Activated CD4-positive, alpha-beta memory T cell treated with anti-CD3 and anti-CD28 coated beads for 36 hours (primary cell): ENCODE results near the gene CTIF. TPM values are rescaled to one million over a fixed set of nuclear protein-coding genes. Genes with fewer than 3 reads are reported as not detected.

ENCODE experiments used
- CTCF ChIA-PET: fragments of 350-600 bp; sonication (Branson Sonifier 250); formaldehyde crosslinking; loops from one replicate; lab custom pipeline; 2021; ENCODE audit warnings: antibody characterized with exemption, inconsistent platforms; lab: Charles Lee
- POLR2A ChIA-PET: fragments of 350-600 bp; sonication (Branson Sonifier 250); formaldehyde crosslinking; loops from one replicate; lab custom pipeline; 2021; ENCODE audit warnings: antibody characterized with exemption; lab: Charles Lee
- DNase-seq: peaks from one replicate; pipeline ENCODE4 v3.0.0-alpha.2; 2020
- H3K27ac Mint-ChIP-seq: one replicate; pipeline ENCODE4 v1.8.0; 2021; ENCODE audit warnings: mixed read lengths
- H3K27me3 Mint-ChIP-seq: one replicate; pipeline ENCODE4 v1.8.0; 2021; ENCODE audit warnings: mixed read lengths
- H3K36me3 Mint-ChIP-seq: one replicate; pipeline ENCODE4 v1.8.0; 2021; ENCODE audit warnings: mixed read lengths
- H3K4me1 Mint-ChIP-seq: one replicate; pipeline ENCODE4 v1.8.0; 2021; ENCODE audit warnings: low read depth, mixed read lengths
- H3K4me3 Mint-ChIP-seq: one replicate; pipeline ENCODE4 v1.8.0; 2021; ENCODE audit warnings: mild to moderate bottlenecking, mixed read lengths
- H3K9me3 Mint-ChIP-seq: one replicate; pipeline ENCODE4 v1.8.0; 2021; ENCODE audit warnings: mixed read lengths
- intact Hi-C: fragments of 100-400 bp; cut with micrococcal nuclease; formaldehyde crosslinking; loops from one replicate; pipeline ENCODE4 v1.15.1; 2023
- total RNA-seq, 2 experiments: library from RNA; stranded (reverse); gene quantifications; one replicate each; pipeline ENCODE4 v1.2.3, GENCODE V29; 2021

The CTIF gene
- total RNA-seq, 2 experiments from 2014 or later, result 4.6 to 5.8 TPM

- CTCF ChIA-PET, result interaction anchor here (1.0 to 1.6 kb wide), 3 partner anchors 10 to 130 kb away, joined by 3 to 5 read pairs (median 3); no protein-coding TSS in a partner anchor
- H3K36me3 Mint-ChIP-seq, result no peaks in the 10 kb centered on the region
- no peak overlapping the region for H3K27ac Mint-ChIP-seq
These were observed 66.6 kb downstream of the CTIF start for GRCh38 chr18:48605408-48605845.

DNA sequence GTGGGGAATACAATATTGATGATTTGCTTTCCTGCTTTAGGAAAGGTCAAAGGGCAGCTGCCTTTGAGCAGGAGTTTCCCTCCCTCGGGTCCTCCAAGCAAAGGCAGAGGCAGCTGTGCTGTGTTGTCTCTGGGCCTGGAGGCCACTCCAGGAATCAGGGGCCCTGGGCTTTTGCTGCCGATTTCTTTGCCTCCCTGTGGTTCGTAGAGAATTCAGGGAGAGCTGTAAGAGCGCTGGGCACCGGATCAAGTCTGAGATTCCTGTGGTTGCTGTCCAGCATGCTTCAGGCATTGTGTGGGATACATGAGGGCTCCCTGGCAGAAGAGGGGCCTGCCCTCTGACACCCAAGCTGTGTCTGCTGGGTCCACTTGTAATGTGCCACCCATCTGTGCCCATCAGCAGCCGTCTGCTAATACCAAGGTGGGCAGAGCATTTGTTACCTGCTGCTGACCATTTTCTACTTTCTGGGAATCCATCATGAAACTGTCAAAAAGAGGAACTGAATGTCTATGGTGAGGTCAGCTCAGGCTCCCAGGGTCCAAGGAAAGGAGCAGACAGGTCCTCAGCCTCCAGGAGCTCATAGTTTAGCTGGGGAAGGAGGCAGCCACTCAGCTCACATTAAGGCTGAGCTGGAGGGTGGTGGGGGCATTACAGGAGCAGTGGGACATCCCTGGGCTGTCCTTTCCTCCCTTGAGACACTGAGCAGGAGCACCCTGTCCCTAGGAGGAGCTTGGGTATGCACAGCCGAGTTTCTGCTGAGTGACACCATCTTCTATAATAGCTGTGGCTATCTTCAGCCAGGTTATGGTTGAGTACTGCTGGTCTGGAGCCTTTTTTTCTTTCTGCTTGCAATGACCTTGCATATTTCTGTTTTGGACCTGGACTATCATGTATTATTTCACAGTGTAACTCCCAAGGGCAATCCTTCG lies 68.5 kb downstream of the CTIF start:
- CTCF ChIA-PET, result interaction anchor here (1.6 kb wide), 1 partner anchor 57 kb away, joined by 3 read pairs; no protein-coding TSS in a partner anchor
- DNase-seq, result no peak

More at GRCh38 chr18:48605408-48605845, 66.6 kb downstream of the CTIF start:
- no peak for DNase-seq
- Mint-ChIP-seq H3K27me3 (no peaks in the 10 kb centered on the region), H3K4me3 (no peak overlapping the region), H3K9me3 (no peaks in the 10 kb centered on the region), H3K4me1 (no peaks in the 10 kb centered on the region)
- POLR2A ChIA-PET, result no interaction called here
- intact Hi-C loops, result no loop called here

DNA sequence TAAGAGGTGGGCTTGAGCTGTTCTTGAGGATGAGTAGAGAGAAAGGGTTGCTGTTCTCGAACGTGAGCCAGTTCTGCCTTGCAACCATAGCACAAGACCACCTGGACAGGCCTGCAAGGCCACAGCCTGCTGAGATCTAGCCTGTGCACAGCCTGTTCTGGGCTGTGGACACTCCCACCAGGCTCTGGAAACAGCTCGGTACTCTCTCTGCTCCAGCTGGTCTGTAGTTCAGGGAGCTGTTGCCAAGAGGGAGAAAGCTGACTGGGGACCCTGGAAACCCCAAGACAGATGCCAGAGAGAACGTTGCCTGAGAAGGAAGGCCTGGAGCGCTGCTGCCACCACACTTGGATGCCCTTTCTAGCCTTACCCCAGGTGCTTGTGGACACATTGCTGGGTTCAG lies 69.8 kb downstream of the CTIF start:
- no peak for DNase-seq
- Mint-ChIP-seq H3K9me3 (no peaks in the 10 kb centered on the region), H3K4me3 (no peak overlapping the region), H3K4me1 (no peaks in the 10 kb centered on the region), H3K27ac (no peak overlapping the region), H3K27me3 (no peaks in the 10 kb centered on the region), H3K36me3 (no peaks in the 10 kb centered on the region)
- intact Hi-C loops, result no loop called here
- ChIA-PET POLR2A (no interaction called here), CTCF (no interaction called here)

More for the DNA sequence above, 68.5 kb downstream of the CTIF start:
- intact Hi-C loops, result no loop called here
- H3K27ac Mint-ChIP-seq, result no peak overlapping the region
- POLR2A ChIA-PET, result no interaction called here
- H3K4me3 Mint-ChIP-seq, result no peak overlapping the region
- no peaks in the 10 kb centered on the region for H3K4me1 Mint-ChIP-seq
- no peaks in the 10 kb centered on the region for H3K36me3 Mint-ChIP-seq
- no peaks in the 10 kb centered on the region for H3K9me3 Mint-ChIP-seq
- no peaks in the 10 kb centered on the region for H3K27me3 Mint-ChIP-seq

DNA sequence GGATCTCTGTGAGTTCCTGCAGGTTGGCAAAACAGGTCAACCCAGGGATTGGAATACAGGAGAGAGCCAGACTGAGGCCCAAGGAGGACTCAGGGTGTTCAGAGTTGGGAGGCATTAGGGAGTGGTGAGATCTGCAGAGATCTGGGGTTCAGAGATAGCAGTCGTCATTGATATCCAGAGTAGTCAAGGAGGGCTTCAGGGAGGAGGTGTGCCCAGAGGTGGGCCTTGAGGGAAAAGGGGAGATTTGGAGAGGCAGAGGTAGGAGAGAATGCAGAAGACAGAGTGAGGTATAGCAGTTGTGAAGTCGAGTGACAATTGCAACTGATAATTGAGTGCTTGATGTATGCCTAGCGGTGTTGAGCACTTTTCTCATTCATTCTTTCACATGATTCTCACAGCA lies 70.3 kb downstream of the CTIF start:
- no peak for DNase-seq
- H3K9me3 Mint-ChIP-seq, result no peaks in the 10 kb centered on the region
- H3K4me3 Mint-ChIP-seq, result no peak overlapping the region
- intact Hi-C loops, result no loop called here
- H3K27me3 Mint-ChIP-seq, result no peaks in the 10 kb centered on the region
- H3K36me3 Mint-ChIP-seq, result no peaks in the 10 kb centered on the region
- no peak overlapping the region for H3K27ac Mint-ChIP-seq
- POLR2A ChIA-PET, result no interaction called here
- H3K4me1 Mint-ChIP-seq, result no peaks in the 10 kb centered on the region
- CTCF ChIA-PET, result no interaction called here

- ChIA-PET POLR2A (no interaction called here), CTCF (no interaction called here)
- intact Hi-C loops, result no loop called here
- DNase-seq, result no peak
- H3K36me3 Mint-ChIP-seq, result no peaks in the 10 kb centered on the region
- H3K27ac Mint-ChIP-seq, result no peak overlapping the region
- H3K4me3 Mint-ChIP-seq, result no peak overlapping the region
- H3K9me3 Mint-ChIP-seq, result no peaks in the 10 kb centered on the region
- H3K4me1 Mint-ChIP-seq, result no peaks in the 10 kb centered on the region
- no peaks in the 10 kb centered on the region for H3K27me3 Mint-ChIP-seq
These were observed 71.3 kb downstream of the CTIF start for GRCh38 chr18:48609820-48610815.

DNA sequence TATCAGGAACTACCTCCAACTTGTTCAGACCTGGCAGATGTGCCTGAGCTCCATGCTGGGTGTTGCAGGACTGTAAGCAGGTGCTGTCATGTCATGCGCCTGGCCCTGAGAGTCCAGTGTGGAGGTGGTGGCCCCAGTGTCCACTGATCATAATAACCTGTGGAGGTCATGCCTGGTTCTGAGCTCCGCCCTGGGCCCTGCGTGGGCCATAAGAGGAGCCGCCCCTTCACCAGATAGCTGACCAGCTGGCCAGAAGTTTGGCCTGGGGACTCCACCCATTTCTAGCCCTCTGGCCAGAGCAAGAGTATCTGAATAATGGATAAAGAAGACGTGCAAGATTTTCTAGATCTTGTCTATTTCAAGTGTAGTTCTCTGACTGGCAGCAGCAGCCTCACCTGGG lies 72.4 kb downstream of the CTIF start:
- H3K27ac Mint-ChIP-seq, result no peak overlapping the region
- H3K4me1 Mint-ChIP-seq, result no peaks in the 10 kb centered on the region
- intact Hi-C loops, result no loop called here
- POLR2A ChIA-PET, result no interaction called here
- H3K27me3 Mint-ChIP-seq, result no peaks in the 10 kb centered on the region
- DNase-seq, result no peak
- CTCF ChIA-PET, result no interaction called here
- H3K9me3 Mint-ChIP-seq, result no peaks in the 10 kb centered on the region
- no peaks in the 10 kb centered on the region for H3K36me3 Mint-ChIP-seq
- H3K4me3 Mint-ChIP-seq, result no peak overlapping the region

- no peaks in the 10 kb centered on the region for H3K9me3 Mint-ChIP-seq
- DNase-seq, result no peak
- H3K4me3 Mint-ChIP-seq, result no peak overlapping the region
- ChIA-PET CTCF (no interaction called here), POLR2A (no interaction called here)
- intact Hi-C loops, result no loop called here
- H3K36me3 Mint-ChIP-seq, result no peaks in the 10 kb centered on the region
- H3K27me3 Mint-ChIP-seq, result no peaks in the 10 kb centered on the region
- no peaks in the 10 kb centered on the region for H3K4me1 Mint-ChIP-seq
- H3K27ac Mint-ChIP-seq, result no peak overlapping the region
These were observed 73.1 kb downstream of the CTIF start for GRCh38 chr18:48611785-48612480.

- H3K27me3 Mint-ChIP-seq, result no peaks in the 10 kb centered on the region
- H3K4me3 Mint-ChIP-seq, result no peak overlapping the region
- no peak for DNase-seq
- no peaks in the 10 kb centered on the region for H3K36me3 Mint-ChIP-seq
- no peaks in the 10 kb centered on the region for H3K4me1 Mint-ChIP-seq
- H3K27ac Mint-ChIP-seq, result no peak overlapping the region
- no peaks in the 10 kb centered on the region for H3K9me3 Mint-ChIP-seq
- ChIA-PET CTCF (no interaction called here), POLR2A (no interaction called here)
- intact Hi-C loops, result no loop called here
These were observed 73.7 kb downstream of the CTIF start for GRCh38 chr18:48612511-48612910.

GRCh38 chr18:48612917-48613316 lies 74.1 kb downstream of the CTIF start:
- Mint-ChIP-seq H3K36me3 (no peaks in the 10 kb centered on the region), H3K4me1 (no peaks in the 10 kb centered on the region), H3K9me3 (no peaks in the 10 kb centered on the region), H3K27ac (no peak overlapping the region), H3K4me3 (no peak overlapping the region), H3K27me3 (no peaks in the 10 kb centered on the region)
- intact Hi-C loops, result no loop called here
- ChIA-PET POLR2A (no interaction called here), CTCF (no interaction called here)
- no peak for DNase-seq

DNA sequence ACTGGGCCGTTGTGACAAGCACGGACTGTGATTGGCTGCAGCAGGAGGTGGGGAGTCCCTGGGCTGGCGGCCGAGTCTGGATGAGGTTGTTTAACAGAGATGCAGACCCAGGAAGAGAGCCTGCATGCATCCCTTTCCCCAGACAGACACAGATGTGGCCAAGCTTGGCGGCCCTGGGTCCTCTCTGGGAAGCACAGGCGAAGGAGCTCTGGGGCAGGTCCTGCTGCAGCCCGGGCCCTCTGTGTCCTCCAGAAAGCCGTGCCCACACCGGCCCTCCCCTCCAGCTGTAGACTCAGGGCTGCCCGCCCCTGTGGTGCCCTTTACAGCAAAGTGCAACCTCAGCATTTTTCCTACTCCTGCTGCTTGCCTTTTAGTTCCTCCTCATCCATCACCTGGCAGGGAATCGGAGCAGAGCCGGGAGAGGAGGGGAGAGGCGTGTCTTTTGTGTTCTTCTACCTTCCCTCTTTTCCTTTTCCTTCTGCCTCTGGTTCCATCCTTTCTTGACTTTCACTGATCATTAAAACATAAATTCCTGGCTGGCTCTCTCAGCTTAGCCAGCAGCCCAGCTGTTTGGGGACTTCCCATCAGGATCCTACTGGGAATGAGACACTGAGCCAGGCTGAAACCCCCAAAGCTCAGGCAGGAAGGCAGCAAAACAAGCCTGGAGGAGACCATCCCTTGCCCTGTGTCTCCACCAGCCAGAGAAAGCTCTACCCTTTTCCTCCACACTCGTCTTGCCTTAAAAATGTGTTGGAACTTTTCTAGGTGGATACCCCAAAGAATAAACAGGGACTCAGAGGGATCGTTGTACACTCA lies 75.0 kb downstream of the CTIF start:
- no peaks in the 10 kb centered on the region for H3K9me3 Mint-ChIP-seq
- H3K27ac Mint-ChIP-seq, result no peak overlapping the region
- no peak overlapping the region for H3K4me3 Mint-ChIP-seq
- H3K4me1 Mint-ChIP-seq, result no peaks in the 10 kb centered on the region
- no peaks in the 10 kb centered on the region for H3K36me3 Mint-ChIP-seq
- no peak for DNase-seq
- no peaks in the 10 kb centered on the region for H3K27me3 Mint-ChIP-seq
- ChIA-PET CTCF (no interaction called here), POLR2A (no interaction called here)
- intact Hi-C loops, result no loop called here
